Activated T-helper 17 cell treated with anti-CD3 and anti-CD28 coated beads, Interleukin-2, amount 50 U/mL, for 72 hours (primary cell): ENCODE data around the gene FARP1. TPM values are rescaled to one million over a fixed set of nuclear protein-coding genes. Genes with fewer than 3 reads are reported as not detected.

ENCODE experiments used
- ATAC-seq: fragments of 150-1000 bp; cut with Tn5 transposase; replicated peaks from 2 replicates; pipeline ENCODE4 v1.10.0; 2021; ENCODE audit warnings: mild to moderate bottlenecking, moderate library complexity
- H3K27ac Mint-ChIP-seq: one replicate; pipeline ENCODE4 v1.8.0; 2022; ENCODE audit warnings: mixed read lengths
- H3K27me3 Mint-ChIP-seq: one replicate; pipeline ENCODE4 v1.8.0; 2022; ENCODE audit warnings: mixed read lengths
- H3K36me3 Mint-ChIP-seq: one replicate; pipeline ENCODE4 v1.8.0; 2022; ENCODE audit warnings: low read depth, mild to moderate bottlenecking, mixed read lengths
- H3K4me1 Mint-ChIP-seq: one replicate; pipeline ENCODE4 v1.8.0; 2022; ENCODE audit warnings: mixed read lengths
- H3K4me3 Mint-ChIP-seq: one replicate; pipeline ENCODE4 v1.8.0; 2022; ENCODE audit warnings: mild to moderate bottlenecking, mixed read lengths
- H3K9me3 Mint-ChIP-seq: one replicate; pipeline ENCODE4 v1.8.0; 2022; ENCODE audit warnings: mixed read lengths
- total RNA-seq, 2 donors: library from RNA; stranded (reverse); gene quantifications; one replicate each; pipeline ENCODE4 v1.2.3, GENCODE V29; 2022

Gene FARP1
- total RNA-seq, 2 donors from 2014 or later = 1.1 to 1.7 TPM

DNA sequence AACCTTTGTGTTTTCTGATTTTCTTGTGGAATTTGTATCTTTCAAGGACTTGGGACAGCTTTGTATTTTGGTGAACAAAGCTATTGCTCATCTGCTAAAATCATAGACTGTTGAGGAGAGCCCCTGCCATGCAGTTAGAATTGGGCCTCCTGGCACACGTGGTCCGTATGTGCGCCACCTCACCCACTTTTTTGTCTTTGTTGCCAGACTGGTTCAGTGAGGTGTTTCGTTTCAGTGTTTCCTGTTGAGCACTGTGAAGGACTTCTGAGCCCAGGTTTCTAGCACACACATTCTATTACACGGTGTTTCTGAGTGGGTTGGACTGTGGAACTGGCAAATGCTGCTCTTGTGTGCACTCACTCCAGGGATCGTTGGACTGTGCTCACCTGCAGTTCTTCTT, 71.8 kb downstream of the FARP1 start:
- no peaks in the 10 kb centered on the region for H3K4me1 Mint-ChIP-seq
- ATAC-seq = no peak
- H3K9me3 Mint-ChIP-seq = no peaks in the 10 kb centered on the region
- H3K27me3 Mint-ChIP-seq = peaks cover 16% of the 10 kb centered on the region
- no peaks in the 10 kb centered on the region for H3K36me3 Mint-ChIP-seq
- H3K27ac Mint-ChIP-seq = no peak overlapping the region
- H3K4me3 Mint-ChIP-seq = no peak overlapping the region

DNA sequence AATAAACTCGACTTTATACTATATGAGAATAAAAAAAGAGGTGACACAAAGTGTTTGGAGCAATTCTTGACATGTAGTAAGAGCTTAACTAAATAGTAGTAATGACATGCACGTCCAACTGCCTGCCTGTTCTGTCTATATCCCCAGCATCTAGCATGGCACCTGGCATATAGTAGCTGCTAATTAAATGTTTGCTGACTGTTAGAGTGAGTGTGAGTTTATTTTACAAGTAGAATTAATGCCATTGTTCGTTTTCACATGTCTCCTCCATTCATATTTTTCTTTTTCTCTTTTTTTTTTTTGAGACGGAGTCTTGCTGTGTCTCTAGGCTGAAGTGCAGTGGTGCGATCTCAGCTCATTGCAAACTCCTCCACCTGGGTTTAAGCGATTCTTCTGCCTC, 72.6 kb downstream of the FARP1 start:
- Mint-ChIP-seq H3K9me3 (no peaks in the 10 kb centered on the region), H3K27me3 (peaks cover 16% of the 10 kb centered on the region), H3K36me3 (no peaks in the 10 kb centered on the region), H3K4me1 (no peaks in the 10 kb centered on the region), H3K27ac (no peak overlapping the region), H3K4me3 (no peak overlapping the region)
- ATAC-seq = no peak

DNA sequence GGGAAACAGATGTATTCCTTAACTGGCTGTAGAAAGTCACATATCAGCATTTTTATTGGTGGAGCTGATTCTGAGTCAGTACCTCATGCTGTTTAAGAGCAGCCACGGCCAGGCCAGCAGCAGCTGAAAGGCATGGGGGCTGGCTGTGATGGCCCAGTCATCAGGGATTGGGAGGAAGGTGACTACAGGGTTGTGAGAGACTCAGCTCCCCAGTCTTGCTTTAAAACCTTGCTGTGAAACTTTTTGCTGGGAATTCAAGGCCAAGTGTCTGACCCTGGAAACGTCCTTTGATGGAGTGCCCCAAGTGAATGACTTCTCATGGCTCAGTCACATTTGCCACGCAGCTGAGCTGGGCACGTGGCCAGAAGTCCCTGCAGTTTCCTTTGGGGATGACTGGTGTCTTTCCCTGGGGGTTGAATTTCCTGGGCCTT, 73.3 kb downstream of the FARP1 start:
- Mint-ChIP-seq H3K27me3 (peaks cover 16% of the 10 kb centered on the region), H3K4me3 (no peak overlapping the region), H3K9me3 (no peaks in the 10 kb centered on the region), H3K4me1 (no peaks in the 10 kb centered on the region), H3K36me3 (no peaks in the 10 kb centered on the region), H3K27ac (no peak overlapping the region)
- ATAC-seq = no peak

DNA sequence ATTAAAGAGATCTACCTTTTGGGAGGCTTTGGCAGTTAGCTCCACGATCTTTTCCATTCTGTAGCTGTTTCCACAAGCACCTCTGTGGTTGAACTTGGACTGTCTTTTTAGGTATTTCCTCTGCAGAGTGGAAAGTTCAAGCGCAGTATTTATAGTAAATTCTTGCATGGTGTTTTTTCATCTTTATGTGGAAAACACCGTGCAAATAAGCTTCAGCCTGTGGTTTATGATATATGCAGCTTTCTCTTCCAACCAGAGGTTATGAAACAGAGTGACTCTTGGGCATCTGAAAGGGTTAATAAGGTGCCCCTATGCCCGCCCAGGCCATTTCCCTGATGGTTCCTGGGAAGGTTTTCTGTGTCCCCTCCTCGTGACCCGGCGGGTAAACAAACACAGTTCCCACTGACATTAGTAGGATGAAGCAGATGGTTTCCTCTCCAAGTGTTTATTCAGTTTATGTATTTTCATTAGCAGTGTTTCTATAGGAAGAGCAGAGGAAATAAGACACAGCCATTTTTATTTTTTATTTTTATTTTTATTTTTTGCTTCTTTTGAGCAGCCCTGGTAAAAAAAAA, 73.9 kb downstream of the FARP1 start:
- H3K36me3 Mint-ChIP-seq = no peaks in the 10 kb centered on the region
- ATAC-seq = no peak
- H3K9me3 Mint-ChIP-seq = no peaks in the 10 kb centered on the region
- H3K27me3 Mint-ChIP-seq = peaks cover 16% of the 10 kb centered on the region
- H3K4me1 Mint-ChIP-seq = no peaks in the 10 kb centered on the region
- no peak overlapping the region for H3K27ac Mint-ChIP-seq
- H3K4me3 Mint-ChIP-seq = no peak overlapping the region

DNA sequence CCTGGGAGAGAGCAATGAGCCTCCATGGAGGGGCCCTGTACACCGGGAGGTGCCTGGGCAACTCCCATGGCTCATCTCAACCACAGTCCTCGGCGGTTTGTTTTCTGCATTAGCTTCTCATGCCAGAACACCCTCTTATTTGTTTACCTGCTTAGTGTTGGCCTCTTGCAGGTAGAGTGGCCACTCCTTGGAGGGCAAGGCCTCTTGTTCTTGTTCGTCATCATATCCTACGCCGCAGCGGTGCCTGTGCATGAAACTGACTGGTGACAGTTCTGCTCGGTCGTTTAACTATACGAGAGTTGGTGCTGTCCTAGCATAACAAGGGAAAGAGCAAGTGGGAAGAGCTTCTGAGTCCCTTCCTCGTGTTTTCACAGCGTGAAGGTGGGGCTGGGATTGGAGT, 74.7 kb downstream of the FARP1 start:
- ATAC-seq = no peak
- no peaks in the 10 kb centered on the region for H3K36me3 Mint-ChIP-seq
- peaks cover 16% of the 10 kb centered on the region for H3K27me3 Mint-ChIP-seq
- no peaks in the 10 kb centered on the region for H3K4me1 Mint-ChIP-seq
- no peak overlapping the region for H3K4me3 Mint-ChIP-seq
- H3K27ac Mint-ChIP-seq = no peak overlapping the region
- H3K9me3 Mint-ChIP-seq = no peaks in the 10 kb centered on the region

DNA sequence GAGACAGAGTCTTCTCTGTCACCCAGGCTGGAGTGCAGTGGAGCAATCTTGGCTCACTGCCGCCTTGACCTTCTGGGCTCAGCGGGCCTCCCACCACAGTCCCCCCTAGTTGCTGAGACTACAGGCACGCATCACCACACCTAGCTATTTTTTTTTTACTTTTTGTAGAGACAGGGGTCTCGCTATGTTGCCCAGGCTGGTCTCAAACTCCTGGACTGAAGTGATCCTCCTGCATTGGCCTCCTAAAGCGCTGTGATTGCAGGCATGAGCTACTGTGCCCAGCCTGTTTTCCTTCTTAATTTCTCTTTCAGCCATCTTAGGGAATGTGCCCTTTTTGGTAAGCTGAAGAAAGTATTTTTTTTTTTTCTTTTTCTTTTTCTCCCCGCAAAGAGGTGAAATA, 76.8 kb downstream of the FARP1 start:
- ATAC-seq = no peak
- Mint-ChIP-seq H3K27ac (no peak overlapping the region), H3K9me3 (no peaks in the 10 kb centered on the region), H3K27me3 (peaks cover 18% of the 10 kb centered on the region), H3K4me3 (no peak overlapping the region), H3K4me1 (no peaks in the 10 kb centered on the region), H3K36me3 (no peaks in the 10 kb centered on the region)

DNA sequence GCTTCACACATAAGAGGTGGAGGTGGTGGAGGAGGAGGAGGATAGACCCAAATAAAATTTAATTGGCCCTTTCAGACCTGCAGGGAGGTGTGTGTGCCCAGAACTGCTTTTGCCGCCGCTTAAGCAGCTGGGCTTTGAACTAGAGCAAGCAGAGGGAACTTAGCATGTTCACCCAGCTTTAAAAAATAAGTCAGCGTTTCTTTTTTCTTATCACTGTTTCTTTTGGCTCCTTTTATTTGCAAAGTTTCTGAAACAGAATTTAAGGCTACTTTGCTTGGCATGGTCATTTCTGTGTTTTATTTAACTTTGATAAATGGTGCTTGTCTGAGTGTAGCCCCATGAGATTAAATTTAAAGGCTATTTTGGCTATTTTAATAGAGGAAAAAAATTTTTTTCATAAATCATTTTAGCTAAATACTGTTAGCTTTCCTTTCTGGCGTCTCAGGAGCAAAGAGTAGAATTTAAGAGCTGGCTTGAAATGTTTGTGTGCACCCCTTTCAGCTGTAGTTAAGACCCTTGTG, 77.4 kb downstream of the FARP1 start:
- no peaks in the 10 kb centered on the region for H3K9me3 Mint-ChIP-seq
- no peak overlapping the region for H3K27ac Mint-ChIP-seq
- H3K4me3 Mint-ChIP-seq = no peak overlapping the region
- no peaks in the 10 kb centered on the region for H3K4me1 Mint-ChIP-seq
- no peak for ATAC-seq
- no peaks in the 10 kb centered on the region for H3K36me3 Mint-ChIP-seq
- peaks cover 21% of the 10 kb centered on the region for H3K27me3 Mint-ChIP-seq

DNA sequence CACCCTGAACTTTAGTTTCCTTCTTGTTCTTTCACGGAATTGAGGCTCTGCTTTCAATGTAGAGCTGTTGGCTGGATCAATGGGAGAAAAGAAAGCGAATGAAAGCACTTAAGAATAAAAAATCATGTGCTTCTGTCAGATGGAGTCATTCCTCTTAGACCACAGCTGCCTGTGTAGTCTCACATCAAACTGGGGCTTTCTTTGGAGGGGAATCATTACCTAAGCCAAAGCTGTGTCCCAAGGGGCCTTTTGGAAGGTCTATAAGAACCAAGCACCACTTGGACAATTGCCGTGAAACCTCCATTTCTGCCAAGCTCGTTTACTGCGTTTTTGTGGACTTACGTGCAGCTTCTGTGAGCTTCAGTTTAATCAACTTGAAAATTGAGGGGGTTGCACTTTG, 78.3 kb downstream of the FARP1 start:
- ATAC-seq = no peak
- H3K4me3 Mint-ChIP-seq = no peak overlapping the region
- no peaks in the 10 kb centered on the region for H3K9me3 Mint-ChIP-seq
- H3K27ac Mint-ChIP-seq = no peak overlapping the region
- H3K4me1 Mint-ChIP-seq = no peaks in the 10 kb centered on the region
- H3K27me3 Mint-ChIP-seq = peaks cover 24% of the 10 kb centered on the region
- H3K36me3 Mint-ChIP-seq = no peaks in the 10 kb centered on the region

DNA sequence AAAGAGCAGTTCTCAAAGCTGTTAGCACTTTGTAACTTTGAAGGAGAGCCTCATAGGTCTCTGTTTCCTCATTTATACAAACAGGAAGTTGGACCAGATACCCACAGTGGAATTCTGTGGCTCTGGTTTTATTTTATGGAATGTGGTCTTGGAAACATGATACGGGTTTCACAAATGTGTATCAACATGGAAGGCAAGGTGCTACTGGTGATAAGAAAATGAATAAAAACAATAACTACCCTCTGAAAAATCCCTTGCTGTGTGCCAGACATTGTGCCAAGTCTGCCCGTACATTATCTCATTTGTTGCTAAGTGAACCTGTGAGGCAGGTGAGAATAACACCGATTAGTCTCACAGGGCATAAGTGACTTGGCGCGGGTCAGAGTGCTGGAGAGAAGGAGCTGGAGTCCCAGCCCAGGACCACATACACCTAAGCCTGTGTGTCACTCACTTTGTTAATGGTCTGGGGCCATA, 79.2 kb downstream of the FARP1 start:
- Mint-ChIP-seq H3K36me3 (no peaks in the 10 kb centered on the region), H3K27me3 (peaks cover 23% of the 10 kb centered on the region)

DNA sequence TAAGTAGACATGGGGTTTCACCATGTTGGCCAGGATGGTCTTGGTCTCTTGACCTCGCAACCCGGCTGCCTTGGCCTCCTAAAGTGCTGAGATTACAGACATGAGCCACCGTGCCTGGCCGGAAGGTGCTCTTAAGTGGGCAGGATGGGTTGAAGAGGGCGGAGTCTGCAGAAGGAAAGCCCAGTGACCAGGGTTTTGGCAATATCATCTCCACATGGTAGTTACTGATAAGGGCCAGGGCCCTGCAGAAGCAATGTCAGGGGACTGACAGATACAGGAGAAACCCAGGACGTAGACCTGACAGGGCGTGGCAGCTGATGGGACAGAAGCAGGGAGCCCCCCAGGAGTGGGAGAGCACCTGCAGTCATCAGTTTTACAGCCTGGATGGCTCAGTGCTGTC, 79.9 kb downstream of the FARP1 start:
- H3K27ac Mint-ChIP-seq = no peak overlapping the region
- H3K9me3 Mint-ChIP-seq = no peaks in the 10 kb centered on the region
- no peaks in the 10 kb centered on the region for H3K4me1 Mint-ChIP-seq
- peaks cover 25% of the 10 kb centered on the region for H3K27me3 Mint-ChIP-seq
- ATAC-seq = no peak
- no peaks in the 10 kb centered on the region for H3K36me3 Mint-ChIP-seq
- H3K4me3 Mint-ChIP-seq = no peak overlapping the region

More for the DNA sequence above, 79.2 kb downstream of the FARP1 start:
- no peak for ATAC-seq
- H3K27ac Mint-ChIP-seq = no peak overlapping the region
- no peaks in the 10 kb centered on the region for H3K9me3 Mint-ChIP-seq
- no peaks in the 10 kb centered on the region for H3K4me1 Mint-ChIP-seq
- no peak overlapping the region for H3K4me3 Mint-ChIP-seq

DNA sequence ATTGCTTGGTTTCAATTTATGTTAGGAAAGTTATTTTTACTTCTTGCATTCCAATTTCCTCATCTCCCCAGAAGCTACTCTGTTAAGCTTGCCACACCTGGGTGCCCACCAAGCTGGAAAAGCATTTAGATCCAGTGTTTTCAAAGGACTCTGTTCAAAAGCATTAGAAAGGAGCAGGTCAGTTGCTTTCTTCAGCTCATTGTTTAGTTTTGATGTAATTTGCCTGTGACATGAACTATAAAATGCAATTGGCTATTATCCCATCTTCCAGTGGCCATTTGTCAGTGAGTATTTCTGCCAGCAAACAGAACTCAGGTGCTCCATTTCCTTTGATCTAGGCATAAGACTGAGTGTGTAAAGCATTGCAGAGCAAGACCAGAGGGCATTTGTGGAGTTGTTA, 80.8 kb downstream of the FARP1 start:
- H3K27me3 Mint-ChIP-seq = peaks cover 19% of the 10 kb centered on the region
- no peak overlapping the region for H3K4me3 Mint-ChIP-seq
- no peaks in the 10 kb centered on the region for H3K36me3 Mint-ChIP-seq
- no peaks in the 10 kb centered on the region for H3K9me3 Mint-ChIP-seq
- H3K4me1 Mint-ChIP-seq = no peaks in the 10 kb centered on the region
- H3K27ac Mint-ChIP-seq = no peak overlapping the region
- no peak for ATAC-seq

DNA sequence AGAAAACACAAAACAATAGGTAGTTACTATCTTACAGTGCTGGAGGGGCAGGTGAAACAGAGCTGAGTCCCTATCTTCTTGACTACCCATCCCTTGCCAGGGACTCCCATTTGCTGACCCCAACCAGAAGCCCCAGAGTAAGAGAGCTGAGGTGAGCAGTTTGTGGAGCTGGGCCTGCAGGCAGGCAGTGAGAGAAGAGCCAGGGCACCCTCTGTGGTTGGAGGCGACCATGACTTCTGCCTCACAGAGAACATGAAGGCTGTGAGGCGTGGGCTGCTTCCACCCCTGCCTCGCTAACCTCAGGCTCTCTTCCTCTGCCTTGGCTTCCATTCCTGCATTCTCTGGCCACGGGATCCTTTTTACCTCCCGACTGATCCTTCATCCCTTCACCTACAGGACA, 81.7 kb downstream of the FARP1 start:
- H3K27ac Mint-ChIP-seq = no peak overlapping the region

DNA sequence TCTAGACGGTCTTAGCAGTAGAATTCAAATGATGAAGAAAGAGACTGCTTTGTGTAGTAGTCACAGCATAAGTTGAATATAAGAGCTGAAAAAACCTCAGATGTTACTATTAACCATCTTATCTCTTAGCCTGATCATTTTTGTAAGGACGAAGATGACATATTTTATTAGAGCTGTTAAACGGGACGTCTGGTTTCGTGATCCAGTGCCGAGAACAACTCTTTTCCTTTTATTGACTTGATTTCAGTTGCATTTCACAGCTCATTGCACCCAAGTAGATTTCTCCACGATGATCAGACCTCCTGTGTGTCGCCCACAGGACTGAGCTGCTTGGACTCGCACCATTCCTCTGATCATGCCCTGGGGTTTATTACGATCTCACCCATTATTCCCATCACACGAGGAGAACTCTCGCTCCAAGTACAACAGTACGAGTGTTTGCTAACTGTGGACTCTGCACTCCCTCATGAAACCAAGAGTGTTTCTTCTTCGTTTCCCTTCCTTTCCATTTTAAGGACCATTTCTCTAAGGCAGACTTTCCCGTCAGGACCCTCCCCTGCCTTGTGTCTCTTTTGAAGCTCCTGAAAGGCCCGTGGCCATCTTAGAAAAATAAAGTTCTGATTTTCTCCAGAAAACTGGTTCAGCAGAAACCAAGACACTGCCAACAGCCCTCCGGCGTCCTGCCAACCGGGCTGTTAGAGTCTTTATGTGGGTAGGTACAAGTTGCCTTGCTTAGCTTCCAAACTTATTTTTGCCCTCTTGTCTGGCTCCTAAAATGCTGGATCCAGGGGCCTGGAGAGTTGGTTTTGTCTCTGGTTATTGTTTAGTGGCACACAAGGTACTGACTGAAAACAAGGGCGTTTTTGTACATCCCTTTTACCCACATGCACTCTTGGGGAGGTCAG, 82.4 kb downstream of the FARP1 start:
- Mint-ChIP-seq H3K27me3 (peaks cover 19% of the 10 kb centered on the region), H3K4me1 (no peaks in the 10 kb centered on the region), H3K4me3 (no peak overlapping the region), H3K9me3 (no peaks in the 10 kb centered on the region), H3K36me3 (no peaks in the 10 kb centered on the region), H3K27ac (no peak overlapping the region)
- ATAC-seq = no peak

More for the DNA sequence above, 81.7 kb downstream of the FARP1 start:
- Mint-ChIP-seq H3K9me3 (no peaks in the 10 kb centered on the region), H3K27me3 (peaks cover 19% of the 10 kb centered on the region), H3K4me1 (no peaks in the 10 kb centered on the region), H3K4me3 (no peak overlapping the region), H3K36me3 (no peaks in the 10 kb centered on the region)
- ATAC-seq = no peak

DNA sequence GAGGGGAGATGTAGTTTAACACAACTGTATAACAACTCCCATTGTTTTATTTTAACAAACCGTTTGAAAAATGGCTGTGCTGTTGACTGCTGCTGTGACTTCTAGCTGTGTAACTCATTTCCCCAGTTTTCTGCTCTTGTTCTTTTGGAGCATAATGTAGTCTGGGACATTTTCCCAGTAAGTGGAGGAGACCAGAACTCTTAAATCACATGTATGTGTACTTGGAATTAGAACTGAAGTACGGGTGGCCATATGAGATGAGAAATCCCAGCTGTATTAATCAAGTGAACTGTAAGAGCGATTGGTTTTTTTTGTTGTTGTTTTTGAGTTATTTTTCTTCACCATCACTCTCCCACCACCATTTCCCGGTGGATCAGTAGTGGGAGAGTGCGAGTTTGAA, 83.6 kb downstream of the FARP1 start:
- no peaks in the 10 kb centered on the region for H3K36me3 Mint-ChIP-seq
- no peaks in the 10 kb centered on the region for H3K9me3 Mint-ChIP-seq
- H3K27ac Mint-ChIP-seq = no peak overlapping the region
- H3K4me3 Mint-ChIP-seq = no peak overlapping the region
- no peaks in the 10 kb centered on the region for H3K4me1 Mint-ChIP-seq
- peaks cover 22% of the 10 kb centered on the region for H3K27me3 Mint-ChIP-seq
- ATAC-seq = no peak
